Mucosa of descending colon (tissue), 3 donors: Measurements from ENCODE around the gene GNB1. TPM values are rescaled to one million over a fixed set of nuclear protein-coding genes. Genes with fewer than 3 reads are reported as not detected.

Experiments used
- ATAC-seq: fragments of 200-7000 bp; cut with Tn5 transposase; one replicate; pipeline ENCODE4 v1.9.1; 2020; ENCODE audit warnings: mild to moderate bottlenecking, moderate library complexity
- DNase-seq, 3 donors: peaks; one replicate each; pipeline ENCODE4 v3.0.0-alpha.2; 2020
- H3K36me3 ChIP-seq: fragments of 200-600 bp; one replicate; pipeline ENCODE4 v1.8.0; 2021; ENCODE audit warnings: low read depth, mild to moderate bottlenecking
- H3K4me1 ChIP-seq: fragments of 200-600 bp; one replicate; pipeline ENCODE4 v1.8.0; 2021; ENCODE audit warnings: low read depth, mild to moderate bottlenecking
- H3K4me3 ChIP-seq: fragments of 200-600 bp; one replicate; pipeline ENCODE4 v1.8.0; 2021; ENCODE audit warnings: mild to moderate bottlenecking
- H3K9me3 ChIP-seq: fragments of 200-600 bp; one replicate; pipeline ENCODE4 v1.8.0; 2021; ENCODE audit warnings: mild to moderate bottlenecking
- intact Hi-C, 2 donors: fragments of 100-400 bp; cut with DNase I in 1 of 2; cut with micrococcal nuclease in 1 of 2; formaldehyde crosslinking; loops; one replicate each; pipeline versions ENCODE4 v1.11.0 to v1.11.1; 2022; cut with DNase I, micrococcal nuclease
- total RNA-seq, 3 donors: library from RNA; stranded (reverse); fragmentation: NEBNext Ultra II Directional in 2 of 3; extraction: Animal tissue kit (Norgen Biotek cat#: 25700) in 2 of 3; gene quantifications; one replicate each; pipeline versions ENCODE4 v1.2.1 to v1.2.4, GENCODE V29; 2021 to 2023
- TF ChIP-seq, protein P1 (sequence below): fragments of 200-600 bp; IDR thresholded peaks from one replicate; pipeline ENCODE4 v1.8.0; 2022; ENCODE audit warnings: antibody characterized with exemption, mild to moderate bottlenecking
- donor health status: DM: no; HTN: no; CAD: no; lungs with moderate emphysema.
- donor health status: DM: no; HTN: no; CAD: no.
- donor health status: DM: no; HTN: yes; CAD: no.

Gene GNB1
- total RNA-seq, 3 donors from 2014 or later, result 314 to 329 (median 318) TPM

- intact Hi-C loops, result loop anchor here in 1 of 2 donors (10.0 kb wide), 1 partner anchor 220 kb away; the partner anchor contains the start of gene SLC35E2B
- Histone ChIP-seq H3K4me1 (peaks cover 21% of the 10 kb centered on the region), H3K9me3 (no peaks in the 10 kb centered on the region), H3K4me3 (no peak within 1 kb of the TSS), H3K36me3 (peaks cover 4% of the 10 kb centered on the region)
- DNase-seq, result no peak
- ATAC-seq, result no peak
- TF ChIP-seq, protein P1, sequence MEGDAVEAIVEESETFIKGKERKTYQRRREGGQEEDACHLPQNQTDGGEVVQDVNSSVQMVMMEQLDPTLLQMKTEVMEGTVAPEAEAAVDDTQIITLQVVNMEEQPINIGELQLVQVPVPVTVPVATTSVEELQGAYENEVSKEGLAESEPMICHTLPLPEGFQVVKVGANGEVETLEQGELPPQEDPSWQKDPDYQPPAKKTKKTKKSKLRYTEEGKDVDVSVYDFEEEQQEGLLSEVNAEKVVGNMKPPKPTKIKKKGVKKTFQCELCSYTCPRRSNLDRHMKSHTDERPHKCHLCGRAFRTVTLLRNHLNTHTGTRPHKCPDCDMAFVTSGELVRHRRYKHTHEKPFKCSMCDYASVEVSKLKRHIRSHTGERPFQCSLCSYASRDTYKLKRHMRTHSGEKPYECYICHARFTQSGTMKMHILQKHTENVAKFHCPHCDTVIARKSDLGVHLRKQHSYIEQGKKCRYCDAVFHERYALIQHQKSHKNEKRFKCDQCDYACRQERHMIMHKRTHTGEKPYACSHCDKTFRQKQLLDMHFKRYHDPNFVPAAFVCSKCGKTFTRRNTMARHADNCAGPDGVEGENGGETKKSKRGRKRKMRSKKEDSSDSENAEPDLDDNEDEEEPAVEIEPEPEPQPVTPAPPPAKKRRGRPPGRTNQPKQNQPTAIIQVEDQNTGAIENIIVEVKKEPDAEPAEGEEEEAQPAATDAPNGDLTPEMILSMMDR, result no peak
These were observed 24.2 kb upstream of the GNB1 start, which contains the start of gene CALML6 for GRCh38 chr1:1914971-1915692. TSS of gene CALML6 (plus strand) at chr1:1915260. CDS start at chr1:1915281, 21 bp downstream.

DNA sequence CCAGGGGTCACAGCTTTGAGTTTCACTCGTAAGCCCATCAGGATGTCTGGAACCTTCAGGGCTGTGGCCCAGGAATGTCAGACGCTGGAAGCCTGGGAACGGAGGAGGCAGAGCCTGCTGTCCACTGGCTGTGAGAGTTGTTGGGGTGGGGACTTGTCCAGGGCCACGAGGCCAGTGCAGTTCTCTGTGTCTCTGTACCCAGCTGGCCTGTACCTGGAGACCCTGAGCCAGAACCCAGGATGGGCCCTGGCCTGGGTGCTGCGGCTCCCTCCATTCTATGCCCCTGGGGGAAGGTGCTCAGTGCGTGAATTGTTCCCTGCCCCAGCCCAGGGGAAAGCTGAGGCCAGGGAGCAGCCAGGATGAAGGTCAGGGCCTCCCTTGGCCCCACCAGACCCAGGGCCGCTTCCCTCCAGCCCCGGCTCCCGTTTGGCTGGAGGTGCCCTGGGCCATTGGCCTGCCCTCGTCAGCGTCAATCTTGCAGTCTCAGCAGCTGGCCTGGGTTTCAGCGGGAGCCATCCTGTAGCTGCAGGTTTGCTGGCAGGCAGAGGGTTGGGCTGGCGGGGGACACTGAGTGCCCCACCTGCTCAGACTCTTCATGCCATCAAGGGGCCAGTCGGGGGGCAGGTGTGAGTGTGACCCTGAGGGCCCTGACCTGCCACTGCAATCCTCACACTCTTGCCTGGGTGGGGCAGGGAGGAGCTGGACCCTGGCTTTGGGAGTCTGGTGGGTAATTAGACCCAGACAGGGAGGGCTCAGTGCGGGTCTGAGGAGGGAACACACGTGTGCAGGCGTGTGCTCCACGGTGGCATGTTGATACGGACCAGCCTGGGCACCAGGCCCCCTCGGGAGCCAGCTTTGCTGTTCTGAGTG, 23.4 kb upstream of the GNB1 start:
- Histone ChIP-seq H3K36me3 (peaks cover 3% of the 10 kb centered on the region), H3K9me3 (no peaks in the 10 kb centered on the region), H3K4me3 (no peak overlapping the region), H3K4me1 (peaks cover 23% of the 10 kb centered on the region)
- TF ChIP-seq, protein P1, result no peak
- no peak for ATAC-seq
- no peak for DNase-seq
- intact Hi-C loops, result loop anchor here in 1 of 2 donors (10.0 kb wide), 1 partner anchor 220 kb away; the partner anchor contains the start of gene SLC35E2B

GRCh38 chr1:1911350-1912041, 20.6 kb upstream of the GNB1 start:
- Histone ChIP-seq H3K4me3 (no peak overlapping the region), H3K9me3 (no peaks in the 10 kb centered on the region), H3K4me1 (peaks cover 19% of the 10 kb centered on the region), H3K36me3 (no peaks in the 10 kb centered on the region)
- intact Hi-C loops, result loop anchor here in 1 of 2 donors (10.0 kb wide), 1 partner anchor 217 kb away; the partner anchor contains the start of gene SLC35E2B
- TF ChIP-seq, protein P1, result no peak
- no peak for ATAC-seq
- peak in 2 of 3 donors; percentile 31 to 45 for DNase-seq

- H3K4me1 ChIP-seq, result peaks cover 13% of the 10 kb centered on the region
- intact Hi-C loops, result loop anchor here in 1 of 2 donors (10.0 kb wide), 1 partner anchor 216 kb away; the partner anchor contains the start of gene SLC35E2B
- DNase-seq, result peak; percentile 11 to 63 (median 39)
- H3K36me3 ChIP-seq, result no peaks in the 10 kb centered on the region
- no peak overlapping the region for H3K4me3 ChIP-seq
- H3K9me3 ChIP-seq, result no peaks in the 10 kb centered on the region
- TF ChIP-seq, protein P1, result no peak
- ATAC-seq, result no peak
These were observed 19.9 kb upstream of the GNB1 start for GRCh38 chr1:1910651-1911331.
